ENCODE measurements around the gene CSF3.

CSF3 gene

GRCh38 chr17:40025991-40026815 lies 11.0 kb downstream of the CSF3 start:
- FAIRE-seq: no peak

- FAIRE-seq: no peak
Measured at GRCh38 chr17:40026816-40027613, 11.8 kb downstream of the CSF3 start.

GRCh38 chr17:40027614-40028012 lies 12.4 kb downstream of the CSF3 start:
- FAIRE-seq: no peak

- no peak for FAIRE-seq
Measured at GRCh38 chr17:40028595-40028994, 13.4 kb downstream of the CSF3 start.

GRCh38 chr17:40031706-40032105 lies 16.5 kb downstream of the CSF3 start:
- FAIRE-seq: no peak

GRCh38 chr17:40032322-40033320 lies 17.4 kb downstream of the CSF3 start:
- no peak for FAIRE-seq

- no peak for FAIRE-seq
Measured at GRCh38 chr17:40033339-40033738, 18.1 kb downstream of the CSF3 start.

GRCh38 chr17:40034426-40035161 lies 19.4 kb downstream of the CSF3 start:
- no peak for FAIRE-seq

- no peak for FAIRE-seq
Measured at GRCh38 chr17:40035162-40035559, 19.9 kb downstream of the CSF3 start.

GRCh38 chr17:40038882-40039513 lies 23.8 kb downstream of the CSF3 start:
- FAIRE-seq: no peak

GRCh38 chr17:40041196-40041595 lies 26.0 kb downstream of the CSF3 start:
- FAIRE-seq: no peak

- FAIRE-seq: no peak
Measured at GRCh38 chr17:40056379-40057015, 41.3 kb downstream of the CSF3 start.

- FAIRE-seq: no peak
Measured at GRCh38 chr17:40058186-40058784, 43.0 kb downstream of the CSF3 start.

- no peak for FAIRE-seq
Measured at GRCh38 chr17:40058865-40059264, 43.6 kb downstream of the CSF3 start.

GRCh38 chr17:40059729-40060475 lies 44.7 kb downstream of the CSF3 start:
- no peak for FAIRE-seq

GRCh38 chr17:40060887-40061608 lies 45.8 kb downstream of the CSF3 start:
- no peak for FAIRE-seq

- FAIRE-seq: no peak
Measured at GRCh38 chr17:40061609-40062038, 46.4 kb downstream of the CSF3 start.

- FAIRE-seq: no peak
Measured at GRCh38 chr17:40062329-40063186, 47.3 kb downstream of the CSF3 start, which contains the start of gene THRA. THRA (plus strand) TSS chr17:40062965; CDS start chr17:40074489, 11,524 bp downstream.

Data from islet of Langerhans (tissue), 1 donor.